ENCODE results near the gene COMT. TPM values are rescaled to one million over a fixed set of nuclear protein-coding genes. Genes with fewer than 3 reads are reported as not detected.
"Not testable (repeated sequence)": the region's sequence is repeated elsewhere in the genome, so short reads cannot be mapped to it uniquely, and the experiment has no call there.

Gene COMT
- total RNA-seq, 1 experiment from 2014 or later: 108 TPM

DNA sequence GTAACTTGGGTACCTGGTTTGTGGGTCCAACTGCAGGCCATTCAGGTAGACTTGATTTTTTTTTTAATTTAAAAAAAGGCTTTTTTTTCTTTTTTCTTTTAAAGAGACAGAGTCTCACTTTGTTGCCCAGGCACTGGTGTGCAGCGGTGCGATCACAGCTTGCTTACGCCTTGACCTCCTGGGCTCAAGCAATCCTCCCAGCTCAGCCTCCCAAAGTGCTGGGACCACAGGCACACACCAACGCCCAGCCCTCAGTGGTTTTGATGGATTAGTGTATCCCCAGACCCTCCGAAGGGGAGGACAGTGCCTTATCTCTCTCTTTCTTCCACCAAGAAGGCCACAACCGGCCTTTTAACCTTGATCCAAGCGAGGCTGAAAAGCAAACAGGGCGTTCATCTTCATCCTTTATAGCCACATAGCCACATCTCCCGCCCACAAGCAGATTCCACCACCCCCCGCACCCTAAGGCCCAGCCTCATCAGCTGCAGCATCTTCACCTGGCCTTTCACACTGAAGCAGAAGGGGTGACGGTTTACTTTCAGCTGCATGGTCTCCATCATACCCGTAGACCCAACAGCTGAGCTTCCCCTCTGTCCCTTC lies 17.6 kb upstream of the COMT start:
- ChIA-PET POLR2A (no interaction called here), CTCF (interaction anchor here (0.6 kb wide), 1 partner anchor 14 kb away, joined by 3 read pairs; no protein-coding TSS in a partner anchor)
- Histone ChIP-seq H3K27me3 (ENCODE audit: control insufficient read depth, insufficient read depth, low read length) (no peaks in the 10 kb centered on the region), H3K9me3 (ENCODE audit: control insufficient read depth, insufficient read depth, low read depth, low read length) (no peaks in the 10 kb centered on the region), H3K4me1 (ENCODE audit: control insufficient read depth, insufficient read depth, low read length) (no peaks in the 10 kb centered on the region), H3K36me3 (ENCODE audit: control insufficient read depth, insufficient read depth, low read length) (no peaks in the 10 kb centered on the region), H3K27ac (ENCODE audit: low read length) (no peak overlapping the region), H3K4me3 (ENCODE audit: low read depth in 2 of 2, low read length in 2 of 2) (no peak overlapping the region)
- intact Hi-C loops (cut with micrococcal nuclease; ENCODE audit: unreplicated experiment): no loop called here
- TF ChIP-seq REST (IDR thresholded peaks at IDR 0.05; ENCODE audit: insufficient read depth in 1 of 2, low read depth in 2 of 2, low read length in 1 of 2) (no peak), SIN3A (IDR thresholded peaks at IDR 0.05; ENCODE audit: borderline replicate concordance, insufficient read depth, low read depth, low read length) (no peak), POLR2AphosphoS5 (IDR thresholded peaks at IDR 0.05; ENCODE audit: low read depth, low read length) (no peak), TCF7L2 (IDR thresholded peaks at IDR 0.05; ENCODE audit: low read depth, low read length) (no peak)
- TF ChIP-seq, protein P1, sequence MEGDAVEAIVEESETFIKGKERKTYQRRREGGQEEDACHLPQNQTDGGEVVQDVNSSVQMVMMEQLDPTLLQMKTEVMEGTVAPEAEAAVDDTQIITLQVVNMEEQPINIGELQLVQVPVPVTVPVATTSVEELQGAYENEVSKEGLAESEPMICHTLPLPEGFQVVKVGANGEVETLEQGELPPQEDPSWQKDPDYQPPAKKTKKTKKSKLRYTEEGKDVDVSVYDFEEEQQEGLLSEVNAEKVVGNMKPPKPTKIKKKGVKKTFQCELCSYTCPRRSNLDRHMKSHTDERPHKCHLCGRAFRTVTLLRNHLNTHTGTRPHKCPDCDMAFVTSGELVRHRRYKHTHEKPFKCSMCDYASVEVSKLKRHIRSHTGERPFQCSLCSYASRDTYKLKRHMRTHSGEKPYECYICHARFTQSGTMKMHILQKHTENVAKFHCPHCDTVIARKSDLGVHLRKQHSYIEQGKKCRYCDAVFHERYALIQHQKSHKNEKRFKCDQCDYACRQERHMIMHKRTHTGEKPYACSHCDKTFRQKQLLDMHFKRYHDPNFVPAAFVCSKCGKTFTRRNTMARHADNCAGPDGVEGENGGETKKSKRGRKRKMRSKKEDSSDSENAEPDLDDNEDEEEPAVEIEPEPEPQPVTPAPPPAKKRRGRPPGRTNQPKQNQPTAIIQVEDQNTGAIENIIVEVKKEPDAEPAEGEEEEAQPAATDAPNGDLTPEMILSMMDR (IDR thresholded peaks at IDR 0.05): no peak
- DNase-seq (ENCODE audit: low read depth, low spot score) (no peak), ATAC-seq (no peak)
- BruUV-seq (replicated peaks): no TSS peak
- in situ Hi-C loops (cut with HindIII; ENCODE audit: low pct_unique_long_range_greater_than_20kb, low sequenced_read_pairs): no loop called here

GRCh38 chr22:19926028-19926427 lies 15.5 kb upstream of the COMT start:
- in situ Hi-C loops (cut with HindIII; ENCODE audit: low pct_unique_long_range_greater_than_20kb, low sequenced_read_pairs); CTCF ChIA-PET; H3K27me3 ChIP-seq (ENCODE audit: control insufficient read depth, insufficient read depth, low read length); H3K4me1 ChIP-seq (ENCODE audit: control insufficient read depth, insufficient read depth, low read length); H3K36me3 ChIP-seq (ENCODE audit: control insufficient read depth, insufficient read depth, low read length); H3K27ac ChIP-seq (ENCODE audit: low read length); intact Hi-C loops (cut with micrococcal nuclease; ENCODE audit: unreplicated experiment); H3K4me3 ChIP-seq (ENCODE audit: low read depth in 2 of 2, low read length in 2 of 2); BruUV-seq (replicated peaks); DNase-seq (ENCODE audit: low read depth, low spot score); H3K9me3 ChIP-seq (ENCODE audit: control insufficient read depth, insufficient read depth, low read depth, low read length); ATAC-seq; POLR2A ChIA-PET: not testable (repeated sequence)

DNA sequence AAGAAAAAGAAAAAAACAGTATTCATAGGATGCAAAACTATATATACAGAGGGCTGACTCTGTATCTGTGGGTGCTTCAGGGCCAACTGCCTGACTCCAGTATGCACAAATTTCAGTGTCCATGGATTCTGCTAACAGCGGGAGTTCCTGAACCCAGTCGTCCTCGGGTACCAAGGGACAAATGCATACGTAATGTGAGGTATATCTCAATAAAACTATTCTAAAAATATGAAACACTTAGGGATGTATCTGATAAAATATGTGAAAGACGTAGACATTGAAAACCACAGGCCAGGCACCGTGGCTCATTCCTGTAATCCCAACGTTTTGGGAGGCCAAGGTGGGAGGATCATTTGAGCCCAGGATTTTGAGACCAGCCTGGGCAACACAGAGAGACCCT lies 13.9 kb upstream of the COMT start:
- in situ Hi-C loops (cut with HindIII; ENCODE audit: low pct_unique_long_range_greater_than_20kb, low sequenced_read_pairs): no loop called here
- Histone ChIP-seq H3K27me3 (ENCODE audit: control insufficient read depth, insufficient read depth, low read length) (no peaks in the 10 kb centered on the region), H3K4me1 (ENCODE audit: control insufficient read depth, insufficient read depth, low read length) (no peaks in the 10 kb centered on the region), H3K27ac (ENCODE audit: low read length) (no peak overlapping the region), H3K4me3 (ENCODE audit: low read depth in 2 of 2, low read length in 2 of 2) (no peak overlapping the region), H3K36me3 (ENCODE audit: control insufficient read depth, insufficient read depth, low read length) (no peaks in the 10 kb centered on the region), H3K9me3 (ENCODE audit: control insufficient read depth, insufficient read depth, low read depth, low read length) (no peaks in the 10 kb centered on the region)
- ChIA-PET POLR2A (no interaction called here), CTCF (no interaction called here)
- intact Hi-C loops (cut with micrococcal nuclease; ENCODE audit: unreplicated experiment): no loop called here
- BruUV-seq (replicated peaks): no TSS peak
- ATAC-seq: no peak
- TF ChIP-seq TCF7L2 (IDR thresholded peaks at IDR 0.05; ENCODE audit: low read depth, low read length): no peak
- TF ChIP-seq REST (IDR thresholded peaks at IDR 0.05; ENCODE audit: insufficient read depth in 1 of 2, low read depth in 2 of 2, low read length in 1 of 2): no peak
- TF ChIP-seq, protein P1 (IDR thresholded peaks at IDR 0.05): no peak
- TF ChIP-seq POLR2AphosphoS5 (IDR thresholded peaks at IDR 0.05; ENCODE audit: low read depth, low read length): no peak
- no peak for TF ChIP-seq SIN3A (IDR thresholded peaks at IDR 0.05; ENCODE audit: borderline replicate concordance, insufficient read depth, low read depth, low read length)
- no peak for DNase-seq (ENCODE audit: low read depth, low spot score)

All from Panc1 (cell line).